Activated T-cell treated with anti-CD3 and anti-CD28 coated beads, Interleukin-2, amount 50 U/mL, for 1 hour (primary cell): ENCODE results near the gene TAAR6.
"Not testable (repeated sequence)": the region's sequence is repeated elsewhere in the genome, so short reads cannot be mapped to it uniquely, and the experiment has no call there.

Source experiments
- DNase-seq: peaks from one replicate; pipeline ENCODE4 v3.0.0-alpha.2; 2020

Gene TAAR6

GRCh38 chr6:132590362-132590761 is 20.2 kb downstream of the TAAR6 start:
- no peak for DNase-seq

DNA sequence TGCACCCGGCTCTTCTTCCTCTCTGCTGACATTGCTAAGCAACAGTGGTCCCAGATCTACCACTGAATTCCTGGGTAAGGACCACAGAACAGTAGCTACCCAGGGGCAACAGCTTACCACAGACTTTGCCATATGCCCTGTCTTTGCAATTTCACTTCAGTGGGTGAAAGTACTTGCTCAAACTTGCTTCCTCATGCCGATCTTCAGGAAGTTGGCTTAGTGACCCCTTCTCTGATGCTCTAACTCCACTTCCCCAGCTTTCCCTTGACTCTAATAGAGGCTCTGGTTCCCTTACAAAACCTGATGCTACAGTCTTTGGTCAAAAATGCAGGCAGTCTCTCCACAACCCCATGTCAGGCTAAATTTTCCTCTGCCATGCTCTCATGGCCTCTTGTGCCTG is 22.7 kb downstream of the TAAR6 start:
- no peak for DNase-seq

DNA sequence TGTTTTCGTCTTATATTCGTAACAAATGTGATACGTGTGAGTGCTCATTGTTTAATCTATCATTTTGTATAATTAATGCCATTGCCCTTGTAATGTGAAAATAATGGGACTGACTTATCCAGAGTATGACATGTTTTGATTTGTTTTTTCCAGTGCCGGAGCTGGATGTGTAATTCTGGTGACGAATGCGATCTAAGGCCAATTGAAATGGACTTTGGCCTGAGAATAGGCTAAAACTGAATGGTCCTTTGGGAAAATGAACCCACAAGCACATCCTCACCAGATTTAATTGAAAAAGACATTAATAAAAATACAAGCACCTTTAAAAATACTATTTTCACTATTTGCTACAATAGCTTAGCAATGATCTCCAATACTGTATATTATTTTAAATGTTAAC is 26.1 kb downstream of the TAAR6 start:
- no peak for DNase-seq

DNA sequence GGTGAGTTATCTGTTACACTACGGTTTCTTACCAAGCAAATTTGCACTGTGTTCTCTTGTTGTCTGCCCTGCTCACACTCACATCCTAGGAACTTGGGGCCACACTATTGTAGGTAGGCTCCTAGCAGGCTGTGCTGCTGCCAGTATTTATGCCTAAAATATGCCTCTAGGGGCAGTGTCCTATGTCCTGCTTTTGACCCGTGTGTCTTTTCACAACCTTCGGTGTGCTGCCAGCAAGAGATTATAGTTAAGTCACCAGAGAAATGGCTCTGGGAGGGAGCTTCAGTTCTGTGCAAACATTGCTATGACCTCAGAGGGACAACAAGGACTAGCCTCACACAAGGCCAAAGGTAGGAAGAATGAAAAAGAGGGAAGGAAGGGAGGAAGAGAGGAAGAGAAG is 28.4 kb downstream of the TAAR6 start:
- no peak for DNase-seq

- DNase-seq, result not testable (repeated sequence)
Observed at GRCh38 chr6:132600900-132601299, 30.8 kb downstream of the TAAR6 start.

DNA sequence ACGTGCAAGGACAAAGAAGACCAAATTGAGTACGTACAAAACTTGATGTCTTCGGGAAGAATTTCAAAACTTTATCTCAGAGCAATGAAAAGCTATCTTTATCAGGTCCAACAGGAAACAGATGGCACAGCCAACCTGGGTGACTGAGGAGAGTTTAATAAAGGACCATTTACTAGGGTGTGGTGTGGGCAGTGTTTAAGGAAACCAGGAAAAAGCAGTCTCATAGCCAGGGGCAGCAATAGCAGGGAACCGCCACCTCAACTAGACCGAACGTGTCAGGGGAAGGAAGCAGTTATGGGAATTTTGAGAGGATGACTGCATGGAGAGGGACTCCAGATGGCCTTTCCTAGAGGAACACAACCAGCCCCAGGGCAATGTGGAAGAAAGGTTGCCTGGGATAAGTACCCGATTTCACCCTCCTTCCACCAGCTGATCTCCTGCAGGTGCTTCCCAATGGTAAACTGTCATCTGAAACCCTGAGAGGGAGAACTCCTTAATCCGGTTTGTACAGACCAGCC is 34.6 kb downstream of the TAAR6 start:
- no peak for DNase-seq

DNA sequence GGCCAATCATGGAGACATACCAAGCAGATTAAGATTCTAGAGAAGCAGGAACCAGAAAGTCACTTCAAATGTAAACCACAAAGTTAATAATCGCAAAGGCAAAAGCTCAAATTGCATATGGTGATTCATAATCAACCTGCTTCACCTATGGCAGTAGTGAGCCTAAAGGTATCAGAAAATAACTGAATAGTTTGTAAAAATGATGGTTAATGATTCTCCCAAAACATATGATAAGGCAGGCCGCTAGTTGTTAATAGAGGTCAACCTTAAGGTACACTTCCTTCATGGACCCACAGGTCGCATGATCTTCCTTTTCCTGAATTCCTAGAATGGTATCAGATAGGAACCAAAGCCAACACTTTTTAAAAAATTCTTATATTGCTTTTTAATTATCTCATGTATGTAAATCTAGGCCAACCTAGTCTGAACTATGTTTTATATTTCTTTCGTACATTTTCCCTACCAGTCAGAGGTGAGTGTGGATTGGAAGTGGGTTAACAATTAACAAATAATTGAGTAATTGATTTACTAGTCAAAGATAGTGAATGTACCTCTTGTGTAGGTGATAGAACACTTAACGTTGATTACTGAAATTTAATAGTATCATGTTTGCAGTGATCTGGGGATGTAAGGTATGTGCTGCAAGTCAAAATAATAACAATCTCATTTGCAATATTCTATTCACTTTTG is 37.6 kb downstream of the TAAR6 start:
- DNase-seq, result no peak

GRCh38 chr6:132611616-132612015 is 41.5 kb downstream of the TAAR6 start:
- no peak for DNase-seq

GRCh38 chr6:132612449-132613108 is 42.5 kb downstream of the TAAR6 start:
- DNase-seq, result no peak

DNA sequence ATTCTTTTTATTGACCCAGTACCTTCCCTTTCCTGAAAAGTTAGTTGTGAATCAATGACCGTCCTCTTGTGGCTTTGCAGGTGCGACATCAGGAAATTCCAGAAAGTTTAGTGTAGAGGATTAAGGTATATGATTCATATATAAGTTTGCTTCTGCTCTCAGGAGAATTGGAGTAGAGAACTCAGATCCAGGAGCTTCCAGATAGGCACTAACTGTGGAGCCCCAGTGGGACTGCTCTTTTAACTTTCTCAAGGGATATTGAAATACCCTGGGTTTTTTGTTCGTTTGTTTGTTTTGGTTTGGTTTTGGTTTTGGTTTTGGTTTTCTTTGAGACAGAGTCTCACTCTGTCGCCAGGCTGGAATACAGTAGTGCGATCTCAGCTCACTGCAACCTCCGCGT is 44.4 kb downstream of the TAAR6 start:
- DNase-seq, result no peak

- DNase-seq, result no peak
Observed at GRCh38 chr6:132616677-132617076, 46.6 kb downstream of the TAAR6 start.
